OCI-LY3 (cell line): ENCODE measurements around the gene TMPRSS13.
"Not testable (repeated sequence)": the region's sequence is repeated elsewhere in the genome, so short reads cannot be mapped to it uniquely, and the experiment has no call there.

ENCODE experiments used
- H2AFZ ChIP-seq: fragments of 200-600, 300-600 bp; shearing (Covaris generic); 2 replicates; pipeline ENCODE4 v1.6.0; 2014; ENCODE audit warnings: antibody characterized with exemption, low read depth, low read length
- H3K27ac ChIP-seq: fragments of 200-600, 300-600 bp; sonication (generic); 2 replicates; pipeline ENCODE4 v1.5.1; 2014; ENCODE audit warnings: mild to moderate bottlenecking, low read length, moderate library complexity, mixed read lengths
- H3K27me3 ChIP-seq: fragments of 200-600, 300-600 bp; sonication (generic); 2 replicates; pipeline ENCODE4 v1.6.1; 2014; ENCODE audit warnings: low read depth, low read length, mixed read lengths
- H3K36me3 ChIP-seq: fragments of 200-600, 300-600 bp; sonication (generic); replicated peaks from 2 replicates; pipeline ENCODE3; 2014; ENCODE audit warnings: low read depth, low read length, mixed read lengths
- H3K4me1 ChIP-seq: fragments of 300-600, 200-600 bp; sonication (generic); 2 replicates; pipeline ENCODE4 v1.6.1; 2014; ENCODE audit warnings: low read length, mixed read lengths
- H3K4me2 ChIP-seq: fragments of 200-600, 300-600 bp; sonication (generic); 2 replicates; pipeline ENCODE4 v1.6.1; 2014; ENCODE audit warnings: low read length, mixed read lengths
- H3K4me3 ChIP-seq: fragments of 300-600, 200-600 bp; sonication (generic); 2 replicates; pipeline ENCODE4 v1.5.1; 2014; ENCODE audit warnings: antibody characterized with exemption, mild to moderate bottlenecking, low read length, moderate library complexity
- H3K79me2 ChIP-seq: fragments of 300-600, 200-600 bp; shearing (Covaris generic); 2 replicates; pipeline ENCODE4 v1.6.1; 2014; ENCODE audit warnings: mild to moderate bottlenecking, low read length, mixed read lengths
- H3K9ac ChIP-seq: fragments of 300-600, 200-600 bp; shearing (Covaris generic); 2 replicates; pipeline ENCODE4 v1.6.0; 2014; ENCODE audit warnings: mild to moderate bottlenecking, low read length, moderate library complexity
- H3K9me3 ChIP-seq: fragments of 200-600, 300-600 bp; shearing (Covaris generic); 2 replicates; pipeline ENCODE4 v1.6.1; 2014; ENCODE audit warnings: low read length, mixed read lengths; ENCODE audit not compliant: insufficient read depth
- H4K20me1 ChIP-seq: fragments of 200-600, 300-600 bp; sonication (generic); 2 replicates; pipeline ENCODE4 v1.6.1; 2016; ENCODE audit warnings: low read length, mixed read lengths; ENCODE audit not compliant: insufficient read depth
- CTCF ChIP-seq: fragments of 200-600, 300-600 bp; sonication (generic); IDR thresholded peaks from 2 replicates; pipeline ENCODE4 v1.5.1; 2014; ENCODE audit warnings: antibody characterized with exemption, low read length, low read depth
- EZH2phosphoT487 ChIP-seq: fragments of 200-600 bp; shearing (Covaris generic); IDR thresholded peaks from 2 replicates; pipeline ENCODE4 v1.6.1; 2018; ENCODE audit warnings: antibody characterized with exemption, mixed run types, low read depth

Gene TMPRSS13

GRCh38 chr11:117928446-117929141 is 608 bp downstream of the TMPRSS13 start:
- Histone ChIP-seq H3K79me2 (no peaks in the 10 kb centered on the region), H3K9me3 (no peaks in the 10 kb centered on the region), H3K4me2 (no peak overlapping the region; the same call in 1 of the 2 replicates), H3K36me3 (no peaks in the 10 kb centered on the region), H2AFZ (no peak overlapping the region), H3K27me3 (no peaks in the 10 kb centered on the region; the same call in 1 of the 2 replicates), H3K4me3 (no peak overlapping the region), H4K20me1 (no peaks in the 10 kb centered on the region), H3K27ac (no peak overlapping the region), H3K9ac (no peak overlapping the region), H3K4me1 (peaks cover 55% of the 10 kb centered on the region)
- TF ChIP-seq CTCF (no peak), EZH2phosphoT487 (no peak)

- H3K9ac ChIP-seq: no peak overlapping the region
- H3K27ac ChIP-seq: no peak overlapping the region
- no peaks in the 10 kb centered on the region for H3K9me3 ChIP-seq
- no peaks in the 10 kb centered on the region for H3K36me3 ChIP-seq
- no peak overlapping the region for H3K4me2 ChIP-seq
- H3K4me1 ChIP-seq: peaks cover 48% of the 10 kb centered on the region
- no peaks in the 10 kb centered on the region for H4K20me1 ChIP-seq
- no peaks in the 10 kb centered on the region; the same call in 1 of the 2 replicates for H3K27me3 ChIP-seq
- TF ChIP-seq CTCF: no peak
- no peak for TF ChIP-seq EZH2phosphoT487
- H3K79me2 ChIP-seq: no peaks in the 10 kb centered on the region
- H3K4me3 ChIP-seq: no peak overlapping the region
- H2AFZ ChIP-seq: no peak overlapping the region
Measured at GRCh38 chr11:117927926-117928325, 1.3 kb downstream of the TMPRSS13 start.

- H3K9me3 ChIP-seq, H2AFZ ChIP-seq, H3K4me3 ChIP-seq, H3K79me2 ChIP-seq, H3K27me3 ChIP-seq, H3K27ac ChIP-seq, H3K9ac ChIP-seq, H4K20me1 ChIP-seq, H3K36me3 ChIP-seq, H3K4me2 ChIP-seq: not testable (repeated sequence)
- peaks cover 30% of the 10 kb centered on the region for H3K4me1 ChIP-seq
Measured at GRCh38 chr11:117926166-117926565, 3.0 kb downstream of the TMPRSS13 start.

- H3K79me2 ChIP-seq: no peaks in the 10 kb centered on the region
- H3K4me3 ChIP-seq: no peak overlapping the region
- H3K27me3 ChIP-seq: no peaks in the 10 kb centered on the region; the same call in 1 of the 2 replicates
- no peak for TF ChIP-seq EZH2phosphoT487
- TF ChIP-seq CTCF: no peak
- no peak overlapping the region for H3K9ac ChIP-seq
- H3K27ac ChIP-seq: no peak overlapping the region
- H3K9me3 ChIP-seq: no peaks in the 10 kb centered on the region
- H3K4me2 ChIP-seq: no peak overlapping the region
- H2AFZ ChIP-seq: no peak overlapping the region
- H4K20me1 ChIP-seq: no peaks in the 10 kb centered on the region
- H3K4me1 ChIP-seq: peaks cover 23% of the 10 kb centered on the region
- H3K36me3 ChIP-seq: no peaks in the 10 kb centered on the region
Measured at GRCh38 chr11:117925198-117925925, 3.8 kb downstream of the TMPRSS13 start.
